IPS-NIHi7 (cell line): ENCODE measurements around the gene PCARE.
"Not testable (repeated sequence)": the region's sequence is repeated elsewhere in the genome, so short reads cannot be mapped to it uniquely, and the experiment has no call there.

ENCODE experiments used
- DNase-seq: peaks from one replicate; pipeline ENCODE4 v3.0.0; 2012; ENCODE audit warnings: mixed read lengths; ENCODE audit errors: extremely low spot score

Gene PCARE

DNA sequence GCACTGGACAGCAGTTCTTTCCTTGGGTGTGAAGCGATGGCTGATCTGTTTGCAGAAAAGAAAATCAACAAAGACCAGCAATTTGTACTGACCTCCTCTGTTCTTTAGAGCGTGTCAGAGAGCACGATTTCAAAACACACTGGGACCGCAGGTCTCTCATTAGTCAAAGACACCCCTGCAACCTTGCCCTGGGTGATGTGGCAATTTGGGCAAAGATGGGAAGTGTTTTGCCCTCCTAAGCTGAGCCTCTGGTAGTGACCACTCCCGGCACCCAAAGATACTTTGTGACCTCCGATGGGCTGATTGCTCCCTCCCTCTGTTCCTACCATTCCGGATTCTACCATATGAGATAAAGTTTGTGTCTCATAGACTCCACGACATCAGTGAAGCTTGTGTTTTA, 22.6 kb upstream of the PCARE start:
- no peak for DNase-seq

DNA sequence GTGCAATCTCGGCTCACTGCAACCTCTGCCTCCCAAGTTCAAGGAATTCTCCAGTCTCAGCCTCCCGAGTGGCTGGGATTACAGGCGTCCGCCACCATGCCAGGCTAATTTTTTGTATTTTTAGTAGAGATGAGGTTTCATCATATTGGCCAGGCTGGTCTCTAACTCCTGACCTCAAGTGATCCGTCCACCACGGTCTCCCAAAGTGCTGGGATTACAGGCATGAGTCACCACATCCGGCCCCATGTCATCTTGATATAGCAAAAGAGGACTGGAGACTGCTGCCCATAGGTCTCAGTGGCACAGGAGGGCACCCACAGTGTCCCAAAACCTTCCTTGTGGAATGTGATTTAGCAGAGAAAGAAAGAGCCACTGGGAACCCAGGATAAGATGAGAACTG, 16.0 kb upstream of the PCARE start:
- DNase-seq: not testable (repeated sequence)

DNA sequence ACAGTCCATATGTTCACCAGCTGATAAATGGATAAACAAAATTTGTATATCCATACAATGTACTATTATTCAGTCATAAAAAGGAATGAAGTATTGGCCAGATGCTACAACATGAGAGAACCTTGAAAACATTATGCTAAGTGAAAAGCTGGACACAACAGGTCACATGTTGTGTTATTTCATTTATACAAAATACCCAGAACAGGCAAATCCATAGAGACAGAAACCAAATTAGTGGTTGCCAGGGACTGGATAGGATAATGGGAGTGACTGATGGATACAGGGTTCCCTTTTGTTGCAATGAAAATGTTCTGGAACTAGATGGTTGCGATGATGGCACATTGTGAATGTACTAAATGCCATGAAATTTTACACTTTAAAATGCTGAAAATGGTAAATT, 10.2 kb upstream of the PCARE start:
- no peak for DNase-seq

DNA sequence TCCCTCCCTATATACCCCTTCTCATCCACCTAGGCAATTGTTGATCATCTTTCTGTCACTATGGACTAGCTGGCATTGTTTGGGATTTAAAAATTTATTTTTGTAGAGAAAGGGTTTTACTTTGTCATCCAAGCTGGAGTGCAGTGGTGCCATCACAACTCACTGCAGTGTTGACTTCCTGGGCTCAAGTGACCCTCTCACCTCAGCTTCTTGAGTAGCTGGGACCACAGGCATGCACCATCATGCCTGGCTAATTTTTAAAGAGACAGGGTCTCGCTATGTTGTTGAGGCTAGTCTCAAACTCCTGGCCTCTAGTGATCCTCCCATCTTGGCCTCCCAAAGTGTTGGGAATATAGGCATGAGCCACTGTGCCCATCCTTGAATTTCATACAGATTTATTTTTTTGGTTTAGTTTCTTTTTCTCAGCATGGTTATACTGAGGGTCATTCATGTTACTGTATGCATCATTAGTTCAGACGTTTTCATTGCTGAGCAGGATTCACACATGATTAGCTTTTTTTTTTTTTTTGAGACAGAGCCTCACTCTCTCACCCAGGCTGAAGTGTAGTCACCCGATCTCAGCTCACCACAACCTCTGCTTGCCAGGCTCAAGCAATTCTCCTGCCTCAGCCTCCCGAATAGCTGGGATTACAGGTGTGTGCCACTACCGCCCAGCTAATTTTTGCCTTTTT, 8.6 kb upstream of the PCARE start:
- DNase-seq: no peak

DNA sequence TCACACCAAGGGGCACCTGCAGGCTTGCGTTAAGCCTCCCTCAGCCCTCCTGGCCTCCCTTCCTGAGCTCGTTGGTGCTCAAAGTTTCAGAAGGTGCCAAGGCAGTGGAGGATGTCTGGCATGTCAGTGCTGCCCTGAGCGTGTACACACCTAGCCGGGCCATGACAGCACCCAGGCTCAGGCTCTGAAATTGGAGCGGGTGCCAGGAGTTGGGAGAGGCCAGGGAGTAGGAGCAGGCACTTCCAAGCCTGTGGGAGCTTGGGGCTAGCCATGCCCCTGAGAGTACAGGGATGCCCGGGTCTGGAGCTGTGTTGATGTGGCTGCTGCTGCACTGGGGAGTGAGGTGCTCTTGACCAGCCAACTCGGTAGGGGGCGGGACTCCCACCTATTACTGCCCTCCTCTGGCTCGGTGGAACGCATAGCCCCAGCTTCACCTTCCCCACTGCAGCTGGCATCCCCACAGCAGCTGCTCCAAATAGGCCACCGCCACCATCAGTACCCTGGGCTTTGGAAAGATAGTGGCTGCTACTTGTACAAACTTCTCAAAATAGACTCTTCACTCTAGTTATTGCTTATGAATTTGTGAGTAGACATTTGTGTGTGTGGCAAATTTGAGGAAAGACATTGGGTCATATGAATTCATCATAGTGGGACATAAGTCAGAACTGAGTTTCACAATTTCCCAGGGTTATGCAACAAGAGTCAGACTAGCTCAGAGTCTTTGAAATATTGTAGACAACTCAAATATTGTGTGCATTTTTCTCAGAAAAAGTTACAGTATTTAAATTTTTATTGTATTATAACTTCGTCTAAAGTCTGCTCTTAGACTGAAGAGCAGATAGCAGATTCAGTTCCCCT, 6.8 kb upstream of the PCARE start:
- no peak for DNase-seq

DNA sequence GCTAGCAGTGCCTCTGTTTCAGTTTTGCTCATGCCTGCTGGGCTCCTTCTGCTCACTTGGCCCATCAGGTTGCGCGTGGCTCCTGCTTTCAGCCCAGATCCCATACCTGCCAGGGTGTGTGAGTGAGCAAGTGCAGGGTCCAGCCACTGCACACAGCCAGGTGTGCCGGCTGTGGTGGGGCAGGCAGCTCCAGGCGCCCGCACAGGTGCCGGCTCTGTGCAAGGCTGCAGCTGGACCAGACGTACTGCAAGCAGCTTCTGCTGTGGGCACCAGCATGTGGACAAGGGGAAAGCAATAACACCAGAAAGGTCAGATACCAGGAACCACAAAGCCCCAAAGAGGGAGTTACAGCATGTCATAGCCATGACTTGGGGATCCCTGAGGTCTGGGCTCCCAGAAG, 5.6 kb upstream of the PCARE start:
- DNase-seq: no peak

DNA sequence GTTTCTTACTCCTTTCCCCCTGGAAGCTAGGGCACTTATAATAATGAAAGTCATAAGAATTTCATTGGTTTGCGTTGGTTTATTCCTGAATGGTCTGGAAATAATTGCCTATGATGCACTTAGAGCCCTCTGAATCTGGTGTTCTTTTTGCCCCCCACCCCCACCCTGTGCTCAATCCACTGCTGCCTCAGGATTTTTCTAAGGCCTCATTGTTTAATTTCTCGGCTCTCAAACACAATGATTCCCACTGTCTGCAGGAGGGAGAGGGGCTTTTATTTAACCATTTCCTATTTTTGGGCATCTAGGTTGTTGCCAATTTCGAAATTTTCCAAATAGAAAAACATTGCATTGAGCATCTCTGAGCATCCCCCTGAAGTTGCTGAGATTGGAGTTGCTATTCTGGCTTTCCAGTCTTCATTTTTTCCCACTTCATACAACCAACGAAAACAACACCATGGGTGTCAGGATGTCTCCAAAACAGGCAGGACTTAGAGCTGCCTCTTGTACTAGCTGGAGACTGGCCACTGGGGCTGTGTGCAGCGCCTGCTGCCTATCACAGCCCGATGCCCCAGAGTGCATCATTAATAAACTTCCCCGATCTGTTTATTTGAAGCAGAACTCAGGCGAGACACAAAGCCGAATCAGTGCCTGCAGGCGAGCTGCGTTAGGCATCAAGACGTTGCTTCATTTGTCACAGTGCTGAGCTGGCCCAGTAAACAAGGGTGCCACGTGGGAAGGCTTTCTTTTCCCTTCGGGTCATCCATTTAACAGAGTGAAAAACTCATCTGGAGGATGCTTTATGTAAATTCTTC, 1.8 kb upstream of the PCARE start:
- DNase-seq: no peak

DNA sequence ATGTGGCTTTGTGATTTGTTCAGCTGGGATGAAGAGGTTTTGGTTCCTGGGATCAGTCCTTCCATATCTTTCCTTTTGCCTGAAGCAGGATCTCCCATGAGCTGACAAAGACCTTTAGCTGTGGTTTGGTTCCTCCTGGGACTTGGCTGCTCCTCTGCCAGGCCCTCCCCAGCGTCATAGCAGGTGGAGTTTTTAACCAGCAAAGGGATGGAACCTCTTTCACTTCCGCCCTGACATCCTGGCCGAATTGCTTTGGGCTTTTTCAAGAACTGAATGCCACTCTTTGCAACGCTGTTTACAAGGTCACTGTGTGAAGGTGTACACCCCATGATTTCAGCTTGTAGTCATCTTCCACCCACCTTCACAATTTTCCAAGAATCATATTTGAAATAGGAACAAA, 390 bp downstream of the PCARE start:
- no peak for DNase-seq

DNA sequence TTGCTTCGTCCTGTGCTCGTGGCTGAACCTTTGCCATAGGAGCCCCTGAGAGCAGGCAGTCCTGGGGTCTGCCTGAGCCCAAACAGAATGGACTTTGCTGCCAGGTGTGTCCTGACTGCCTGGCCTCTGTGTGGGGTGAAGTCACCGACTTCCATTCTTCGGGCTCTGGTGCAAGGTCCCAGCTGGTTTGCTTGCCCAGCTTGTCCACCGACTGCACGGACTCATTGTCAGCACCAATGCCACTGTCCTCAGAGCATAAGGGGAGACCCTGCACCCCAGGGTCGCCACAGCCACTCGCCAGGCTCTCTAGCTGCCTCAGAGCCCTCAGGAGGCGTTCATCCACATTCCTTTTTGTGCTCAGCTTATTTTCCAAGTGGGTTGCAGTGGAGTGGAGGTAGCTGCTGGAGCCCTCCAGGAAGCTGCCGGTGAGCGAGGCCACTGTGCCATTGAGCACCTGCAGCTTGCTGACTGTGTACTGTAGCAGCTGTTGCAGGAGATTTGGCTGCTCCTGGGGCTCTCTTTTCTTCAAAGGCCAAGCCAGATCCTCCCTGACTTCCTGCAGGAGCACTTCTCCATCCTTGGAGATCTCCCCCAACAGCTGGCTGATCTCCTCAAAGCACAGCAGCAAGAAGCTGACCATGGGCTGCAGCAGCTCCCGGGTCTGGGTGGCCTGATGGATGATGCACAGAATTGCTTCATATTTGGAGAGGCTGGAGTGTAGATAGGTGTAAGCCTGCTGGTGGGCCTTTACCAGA, 1.2 kb downstream of the PCARE start:
- no peak for DNase-seq

DNA sequence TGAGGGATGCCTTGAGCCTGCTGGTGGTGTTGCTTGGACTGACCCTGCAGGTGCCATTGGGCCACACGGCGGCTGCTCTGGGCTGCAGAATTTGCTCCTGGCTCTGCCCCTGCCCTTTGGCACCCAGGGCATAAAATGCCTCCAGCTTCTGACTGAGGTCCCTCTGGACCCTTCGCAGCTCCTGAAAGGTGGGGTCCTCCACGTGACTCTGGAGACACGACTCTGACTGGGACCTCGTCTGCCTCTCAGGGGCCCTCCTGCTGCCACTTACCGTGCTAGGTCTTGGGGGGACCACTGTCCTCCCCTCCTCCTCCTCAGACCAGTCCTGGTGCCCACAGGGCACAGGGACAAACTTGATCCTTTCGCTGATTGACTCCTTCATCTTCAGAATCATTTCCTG, 2.1 kb downstream of the PCARE start:
- DNase-seq: no peak

DNA sequence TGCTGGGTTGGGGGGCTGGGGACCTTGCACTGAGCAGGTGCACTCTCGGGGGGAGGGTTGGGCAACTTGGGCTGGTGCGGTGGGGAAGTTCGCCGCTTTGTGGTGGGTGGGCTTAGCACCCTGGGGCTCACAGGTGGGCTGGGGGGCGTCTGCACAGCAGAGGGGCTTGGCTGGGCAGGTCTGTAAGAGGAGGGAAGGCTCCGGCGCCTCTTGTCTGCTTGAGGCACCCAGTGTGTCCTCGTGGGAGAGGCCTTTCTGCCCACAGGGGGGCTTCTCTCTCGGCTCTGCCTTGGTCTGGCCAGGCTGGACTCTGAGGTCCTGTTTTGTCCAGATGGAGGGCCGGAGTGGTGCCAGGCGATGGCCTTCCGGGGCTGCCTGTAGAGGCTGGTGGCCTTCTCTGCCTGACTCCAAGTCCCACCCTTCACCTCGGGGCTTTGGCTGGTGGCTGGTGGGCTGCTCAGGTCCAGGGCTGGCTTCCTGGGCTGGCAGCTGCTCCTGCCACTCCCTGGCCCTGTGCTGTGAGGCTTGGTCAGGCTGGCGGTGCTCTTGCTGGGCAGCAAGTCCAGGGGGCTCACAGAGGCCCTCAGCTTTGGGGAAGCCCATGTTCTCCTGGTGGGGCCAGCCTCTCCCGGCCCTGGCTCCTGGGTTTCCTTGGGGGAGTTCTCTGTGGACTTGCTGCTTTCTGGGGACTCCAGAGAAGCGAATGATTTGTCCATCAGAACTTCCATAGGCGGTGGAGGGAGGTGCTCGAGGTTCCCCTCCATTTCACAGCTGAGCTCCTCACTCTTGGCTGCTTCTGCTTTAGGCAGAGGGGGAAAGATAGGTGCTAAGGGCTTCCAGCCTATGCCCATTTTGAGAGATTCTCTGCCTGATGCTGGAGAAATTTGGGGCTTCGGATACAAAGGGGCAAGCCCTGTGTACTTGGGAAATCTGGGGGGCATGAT, 3.0 kb downstream of the PCARE start:
- no peak for DNase-seq

DNA sequence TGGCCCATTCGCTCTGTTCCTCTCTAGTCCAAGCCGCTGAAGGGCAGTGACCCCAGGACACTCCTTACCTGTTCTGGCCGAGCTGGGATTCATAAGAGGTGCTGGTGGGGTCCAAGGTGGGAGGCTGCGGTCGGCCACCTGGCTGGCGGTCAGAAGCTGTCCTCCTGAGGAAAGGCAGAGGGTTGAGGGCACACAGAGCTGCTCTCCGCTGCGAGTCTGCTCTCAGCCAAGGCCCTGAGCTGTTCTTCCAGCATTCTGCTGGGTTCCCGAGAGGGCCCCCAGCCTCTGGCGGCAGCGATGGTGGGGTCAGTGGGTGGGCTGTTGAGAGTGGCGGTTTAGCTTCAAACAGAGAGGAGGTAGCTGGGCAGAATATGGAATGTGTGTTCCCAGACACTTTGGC, 3.8 kb downstream of the PCARE start:
- DNase-seq: no peak

DNA sequence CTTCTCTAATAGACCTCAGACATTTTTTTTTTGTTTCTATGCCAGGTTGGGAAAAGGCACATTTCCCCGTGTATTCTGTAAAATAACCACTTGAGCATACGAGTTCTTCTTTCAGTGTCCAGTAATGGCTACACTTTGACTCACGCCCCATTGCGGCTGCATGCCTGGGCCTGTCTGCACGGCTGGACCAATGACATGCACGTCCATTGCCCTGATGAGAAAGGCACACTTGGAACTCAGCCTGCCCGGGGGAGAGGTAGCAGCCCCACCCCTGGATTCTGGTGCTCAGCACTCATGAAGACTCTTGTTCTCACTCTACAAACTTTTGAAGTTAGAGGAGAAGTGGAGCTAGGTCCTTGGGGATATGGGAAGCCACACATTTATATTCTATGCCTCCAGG, 5.8 kb downstream of the PCARE start:
- DNase-seq: no peak

DNA sequence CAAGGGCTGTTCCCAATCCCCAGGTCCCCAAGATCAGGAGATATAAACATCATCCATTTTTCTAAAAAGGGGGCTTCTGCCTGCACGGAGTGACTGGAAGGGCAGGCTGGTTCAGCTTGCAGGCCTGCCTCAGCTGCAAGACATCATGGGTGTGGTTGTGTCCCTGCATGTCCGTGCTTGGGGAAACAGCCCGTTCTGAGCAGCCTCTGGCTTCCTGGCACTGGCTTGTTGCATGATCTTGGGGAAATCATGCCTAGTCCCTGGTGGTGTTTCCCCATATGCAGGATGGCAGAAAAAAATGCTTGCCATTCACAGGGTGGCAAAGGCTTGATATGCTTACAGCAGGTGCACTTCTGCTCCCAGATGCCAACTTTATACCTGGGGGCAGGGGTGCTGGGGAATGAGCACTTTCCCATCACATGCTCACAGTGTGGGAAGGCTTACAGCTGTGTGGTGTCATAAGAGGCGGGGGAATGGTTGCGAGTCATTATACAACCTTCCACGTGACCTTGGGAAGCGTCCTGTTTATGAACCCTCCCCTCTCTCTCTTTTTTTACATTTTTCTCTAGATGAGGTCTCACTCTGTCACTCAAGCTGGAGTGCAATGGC, 7.2 kb downstream of the PCARE start:
- no peak for DNase-seq

DNA sequence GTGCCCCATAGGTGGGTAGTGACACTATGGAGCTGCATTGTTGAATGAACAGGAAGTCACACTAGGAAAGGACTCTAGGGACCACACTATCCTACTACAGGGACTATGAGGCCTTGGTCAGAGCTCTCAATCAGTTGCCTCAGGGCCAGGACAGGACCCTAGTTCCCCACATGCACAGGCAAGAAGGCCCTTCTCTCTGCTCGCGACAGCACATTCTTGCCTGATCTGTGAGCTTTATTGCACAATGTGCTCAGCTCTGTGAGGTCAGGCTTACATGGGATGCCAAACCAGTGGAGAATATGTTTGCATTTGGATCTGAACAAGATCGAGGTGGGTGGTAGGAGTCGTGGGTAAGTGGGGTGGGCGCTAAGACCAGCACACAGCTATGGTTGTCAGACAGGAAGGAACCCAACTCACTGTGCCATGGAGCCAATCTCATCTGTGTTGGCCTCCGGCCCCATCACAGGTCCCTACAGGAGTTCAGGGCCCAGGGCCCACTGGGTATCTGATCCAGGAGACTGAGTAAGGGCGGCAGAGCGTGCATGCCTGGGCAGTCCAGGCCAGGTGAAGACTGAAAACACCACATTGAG, 8.0 kb downstream of the PCARE start:
- no peak for DNase-seq

DNA sequence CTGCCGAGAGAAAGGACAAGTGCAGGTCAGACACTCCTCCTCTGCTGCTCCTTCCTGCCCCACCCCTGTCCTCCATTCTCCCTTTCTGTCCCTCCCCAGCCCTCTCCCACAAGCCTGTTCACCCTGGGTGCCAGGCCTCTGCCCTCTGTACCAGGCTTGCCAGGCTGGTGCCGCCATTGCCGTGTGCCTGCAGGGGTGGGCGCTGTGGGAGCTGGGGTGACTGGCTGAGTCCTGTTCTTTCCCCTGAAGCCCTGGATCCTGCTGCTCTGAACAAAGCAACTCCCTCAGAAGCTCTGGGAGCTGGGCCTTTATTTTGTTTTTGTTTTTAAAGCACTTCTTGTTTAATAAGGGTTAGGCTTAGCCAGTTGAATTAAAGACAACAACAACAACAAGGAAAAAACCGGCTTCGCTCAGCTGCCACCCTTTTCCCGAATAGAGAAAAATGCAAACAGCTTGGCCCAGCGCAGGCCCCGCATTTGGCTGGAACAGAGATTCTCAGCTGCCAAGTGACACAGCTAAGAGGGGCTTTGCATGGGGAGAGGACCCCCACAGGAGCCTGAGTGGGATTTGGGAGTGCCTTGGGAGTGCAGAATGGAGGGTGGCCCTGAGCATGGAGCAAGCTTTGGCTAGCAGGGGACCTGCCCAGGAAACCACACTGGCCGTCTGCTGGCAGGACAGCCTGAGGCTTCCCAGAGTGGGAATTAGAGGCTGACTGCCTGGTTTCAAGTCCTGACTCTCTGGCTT, 9.1 kb downstream of the PCARE start:
- DNase-seq: no peak

DNA sequence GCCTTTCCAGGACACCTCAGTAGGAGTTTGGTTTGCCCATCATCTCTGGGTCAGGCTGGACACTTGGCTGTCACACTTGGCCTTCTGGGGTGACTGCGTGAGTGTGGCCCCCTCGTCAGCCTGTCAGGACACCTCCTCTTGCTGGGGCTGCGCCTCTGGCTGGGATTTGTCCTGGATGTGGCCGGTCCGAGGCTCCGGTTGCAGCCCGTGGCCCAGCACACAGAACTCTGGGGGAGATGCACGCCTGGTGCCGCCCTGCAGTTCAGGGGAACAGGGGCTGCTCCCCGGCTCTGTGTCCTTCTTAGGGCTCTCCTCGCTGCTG, 9.6 kb downstream of the PCARE start:
- DNase-seq: no peak

DNA sequence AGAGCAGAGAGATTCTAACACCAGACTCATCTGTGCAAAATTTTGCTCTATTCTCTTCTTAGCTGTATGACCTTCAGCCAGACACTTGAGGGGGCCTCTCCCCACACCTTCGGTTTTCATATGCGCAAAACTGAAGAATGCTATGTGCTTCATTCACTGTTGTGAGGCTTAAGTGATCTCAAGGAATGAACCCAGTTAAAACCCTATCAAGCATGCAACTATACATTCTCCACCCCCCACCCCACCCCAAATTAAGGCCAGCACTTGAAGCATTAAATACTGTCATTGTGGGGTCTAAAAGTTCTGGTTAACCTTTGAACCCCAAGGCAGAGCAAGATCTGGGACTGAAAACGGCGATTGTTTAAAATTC, 10.0 kb downstream of the PCARE start:
- no peak for DNase-seq

DNA sequence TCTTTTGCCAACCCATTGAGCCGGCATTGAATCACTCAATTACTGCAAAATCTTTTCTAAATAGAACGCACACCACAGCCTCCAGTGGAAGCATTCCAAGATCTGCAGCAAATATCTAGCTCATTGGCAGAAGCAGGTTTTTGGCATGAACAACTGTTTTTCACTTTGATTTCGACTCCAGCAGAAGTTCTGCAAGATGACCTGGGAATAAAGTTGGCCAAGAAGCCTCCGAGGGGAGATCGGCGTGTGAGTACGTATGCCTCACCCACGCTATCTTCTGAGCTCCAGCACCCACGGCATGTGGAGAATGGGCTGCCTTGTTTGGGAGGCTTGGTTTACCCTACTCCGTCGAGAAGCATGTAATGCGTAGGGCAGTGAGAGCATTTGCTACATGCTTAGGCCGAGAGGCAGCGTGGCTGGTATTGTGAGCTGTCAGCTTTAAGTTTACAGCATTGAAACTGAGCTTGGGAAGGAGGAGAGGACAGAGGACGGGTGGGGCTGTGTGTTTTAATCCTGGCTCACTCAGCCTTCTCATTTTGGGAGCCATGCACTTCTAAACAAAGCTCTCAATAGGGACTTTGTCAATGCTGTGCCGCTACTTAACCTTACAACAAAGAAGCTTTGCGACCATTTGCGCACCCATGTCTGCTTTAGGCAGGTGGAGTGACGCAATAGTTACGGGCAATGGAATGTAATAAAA, 10.5 kb downstream of the PCARE start:
- DNase-seq: no peak
